ENCODE results near the gene GNB1L.

DNA sequence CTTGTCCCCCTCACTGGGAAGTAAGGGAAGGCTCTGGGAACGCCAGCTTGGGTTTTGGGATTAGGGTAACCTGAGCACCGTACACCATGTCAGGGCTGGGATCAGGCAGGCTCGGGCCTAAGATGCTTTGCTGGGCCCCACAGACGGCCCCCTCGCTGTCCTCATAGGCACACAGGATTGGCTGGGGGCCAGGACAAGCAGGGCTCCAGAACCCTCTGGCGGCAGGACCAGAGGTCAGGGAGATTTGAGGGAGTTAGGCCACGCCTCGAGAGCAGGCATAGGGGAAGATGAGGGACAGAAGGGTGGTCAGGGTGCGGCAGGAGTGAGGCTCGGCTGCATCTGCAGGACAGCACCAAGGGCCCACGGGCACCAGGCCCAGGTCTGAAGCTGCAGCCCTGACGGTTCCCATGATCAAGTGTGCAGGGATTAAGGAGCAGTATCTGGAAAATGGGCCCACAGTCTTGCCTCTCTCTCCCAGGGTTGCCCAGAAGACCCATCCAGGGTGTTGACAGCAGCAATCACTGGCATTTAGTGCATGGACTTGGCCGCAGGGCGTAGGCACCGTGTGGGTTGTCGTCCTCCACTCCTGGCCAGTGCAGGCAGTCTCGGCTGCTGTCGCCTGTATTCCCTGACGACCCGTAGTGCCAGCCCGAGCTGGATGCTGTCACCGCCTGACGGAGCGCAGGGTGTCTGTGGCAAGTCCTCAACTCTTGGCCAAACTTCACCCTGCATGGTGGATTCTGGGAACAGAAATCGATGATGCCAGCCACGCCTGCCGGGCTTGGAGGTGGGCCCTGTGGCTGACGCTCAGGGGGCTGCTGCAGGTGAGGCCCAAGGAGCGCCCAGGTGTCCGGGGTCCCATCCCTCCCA is 15.7 kb upstream of the GNB1L start:
- TF ChIP-seq, protein P1, sequence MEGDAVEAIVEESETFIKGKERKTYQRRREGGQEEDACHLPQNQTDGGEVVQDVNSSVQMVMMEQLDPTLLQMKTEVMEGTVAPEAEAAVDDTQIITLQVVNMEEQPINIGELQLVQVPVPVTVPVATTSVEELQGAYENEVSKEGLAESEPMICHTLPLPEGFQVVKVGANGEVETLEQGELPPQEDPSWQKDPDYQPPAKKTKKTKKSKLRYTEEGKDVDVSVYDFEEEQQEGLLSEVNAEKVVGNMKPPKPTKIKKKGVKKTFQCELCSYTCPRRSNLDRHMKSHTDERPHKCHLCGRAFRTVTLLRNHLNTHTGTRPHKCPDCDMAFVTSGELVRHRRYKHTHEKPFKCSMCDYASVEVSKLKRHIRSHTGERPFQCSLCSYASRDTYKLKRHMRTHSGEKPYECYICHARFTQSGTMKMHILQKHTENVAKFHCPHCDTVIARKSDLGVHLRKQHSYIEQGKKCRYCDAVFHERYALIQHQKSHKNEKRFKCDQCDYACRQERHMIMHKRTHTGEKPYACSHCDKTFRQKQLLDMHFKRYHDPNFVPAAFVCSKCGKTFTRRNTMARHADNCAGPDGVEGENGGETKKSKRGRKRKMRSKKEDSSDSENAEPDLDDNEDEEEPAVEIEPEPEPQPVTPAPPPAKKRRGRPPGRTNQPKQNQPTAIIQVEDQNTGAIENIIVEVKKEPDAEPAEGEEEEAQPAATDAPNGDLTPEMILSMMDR (conservative IDR thresholded peaks at IDR 0.05), result no peak
- TF ChIP-seq EZH2 (IDR thresholded peaks at IDR 0.05; ENCODE audit: low read depth), result no peak
